ENCODE data around the gene INF2. TPM values are rescaled to one million over a fixed set of nuclear protein-coding genes. Genes with fewer than 3 reads are reported as not detected.

Gene INF2
- total RNA-seq, 1 donor from 2014 or later, result 61.7 TPM

GRCh38 chr14:104743461-104744380 lies 54.3 kb downstream of the INF2 start:
- DNase-seq (ENCODE audit: low read depth, low spot score), result no peak
- H3K4me1 Mint-ChIP-seq, result peaks cover 27% of the 10 kb centered on the region
- no peaks in the 10 kb centered on the region for H3K36me3 Mint-ChIP-seq (ENCODE audit: low read depth)
- H3K4me3 Mint-ChIP-seq, result no peak overlapping the region
- H3K9me3 Mint-ChIP-seq, result no peaks in the 10 kb centered on the region
- no peaks in the 10 kb centered on the region for H3K27me3 Mint-ChIP-seq (ENCODE audit: low read depth)
- TF ChIP-seq CTCF (conservative IDR thresholded peaks at IDR 0.05), result no peak
- no peak overlapping the region for H3K27ac Mint-ChIP-seq (ENCODE audit: unreplicated experiment)

GRCh38 chr14:104744484-104744883 lies 55.1 kb downstream of the INF2 start:
- no peaks in the 10 kb centered on the region for H3K27me3 Mint-ChIP-seq (ENCODE audit: low read depth)
- peaks cover 32% of the 10 kb centered on the region for H3K4me1 Mint-ChIP-seq
- no peaks in the 10 kb centered on the region for H3K36me3 Mint-ChIP-seq (ENCODE audit: low read depth)
- no peak for DNase-seq (ENCODE audit: low read depth, low spot score)
- no peaks in the 10 kb centered on the region for H3K9me3 Mint-ChIP-seq
- peak overlapping the region; percentile 62 for H3K27ac Mint-ChIP-seq (ENCODE audit: unreplicated experiment)
- no peak for TF ChIP-seq CTCF (conservative IDR thresholded peaks at IDR 0.05)
- no peak overlapping the region for H3K4me3 Mint-ChIP-seq

GRCh38 chr14:104745431-104745830 lies 56.0 kb downstream of the INF2 start:
- Mint-ChIP-seq H3K4me1 (peaks cover 32% of the 10 kb centered on the region), H3K4me3 (no peak overlapping the region), H3K36me3 (ENCODE audit: low read depth) (peaks cover 3% of the 10 kb centered on the region), H3K27ac (ENCODE audit: unreplicated experiment) (no peak overlapping the region), H3K27me3 (ENCODE audit: low read depth) (no peaks in the 10 kb centered on the region), H3K9me3 (no peaks in the 10 kb centered on the region)
- no peak for DNase-seq (ENCODE audit: low read depth, low spot score)
- TF ChIP-seq CTCF (conservative IDR thresholded peaks at IDR 0.05), result no peak

- DNase-seq (ENCODE audit: low read depth, low spot score), result no peak
- Mint-ChIP-seq H3K27ac (ENCODE audit: unreplicated experiment) (peak overlapping the region; percentile 27), H3K9me3 (no peaks in the 10 kb centered on the region), H3K27me3 (ENCODE audit: low read depth) (no peaks in the 10 kb centered on the region), H3K4me3 (no peak overlapping the region), H3K4me1 (peaks cover 32% of the 10 kb centered on the region), H3K36me3 (ENCODE audit: low read depth) (peaks cover 3% of the 10 kb centered on the region)
- no peak for TF ChIP-seq CTCF (conservative IDR thresholded peaks at IDR 0.05)
These were observed 56.7 kb downstream of the INF2 start for GRCh38 chr14:104746071-104746545.

GRCh38 chr14:104746934-104747481 lies 57.6 kb downstream of the INF2 start:
- peaks cover 32% of the 10 kb centered on the region for H3K4me1 Mint-ChIP-seq
- no peak for DNase-seq (ENCODE audit: low read depth, low spot score)
- peaks cover 3% of the 10 kb centered on the region for H3K36me3 Mint-ChIP-seq (ENCODE audit: low read depth)
- H3K4me3 Mint-ChIP-seq, result no peak overlapping the region
- no peak for TF ChIP-seq CTCF (conservative IDR thresholded peaks at IDR 0.05)
- H3K9me3 Mint-ChIP-seq, result no peaks in the 10 kb centered on the region
- no peak overlapping the region for H3K27ac Mint-ChIP-seq (ENCODE audit: unreplicated experiment)
- no peaks in the 10 kb centered on the region for H3K27me3 Mint-ChIP-seq (ENCODE audit: low read depth)
